HepG2 (cell line): ENCODE data around the gene CA10.

Experiments used
- ASH2L ChIP-seq: fragments of 300-600, 200-600 bp; sonication (generic); IDR thresholded peaks from 2 replicates; pipeline ENCODE4 v1.7.0; 2017; ENCODE audit warnings: low read depth, mild to moderate bottlenecking, moderate library complexity, mixed read lengths, low read length; ENCODE audit not compliant: insufficient read length
- HMG20A ChIP-seq: IDR thresholded peaks from 2 replicates; pipeline ENCODE4 v1.6.1; 2016; ENCODE audit warnings: borderline replicate concordance
- HNRNPL ChIP-seq: fragments of 200-400 bp; formaldehyde crosslinking; IDR thresholded peaks from 2 replicates; pipeline ENCODE4 v1.6.1; 2017; ENCODE audit warnings: mild to moderate bottlenecking, low read depth, low read length
- KAT7 ChIP-seq: IDR thresholded peaks from 2 replicates; pipeline ENCODE4 v1.6.1; 2018; ENCODE audit warnings: borderline replicate concordance, missing compliant biosample characterization
- NR1H2 ChIP-seq: sonication (generic); formaldehyde crosslinking; IDR thresholded peaks from 2 replicates; pipeline ENCODE4 v1.8.1; 2022; ENCODE audit warnings: low read depth, missing genetic modification reagents, borderline replicate concordance
- SP4 ChIP-seq: sonication (generic); formaldehyde crosslinking; IDR thresholded peaks from 2 replicates; pipeline ENCODE4 v1.8.1; 2023; ENCODE audit warnings: mild to moderate bottlenecking, missing genetic modification reagents
- TF ChIP-seq, protein P1 (sequence below): sonication (generic); formaldehyde crosslinking; IDR thresholded peaks from 2 replicates; pipeline ENCODE4 v1.5.0; 2020; ENCODE audit warnings: mild to moderate bottlenecking, missing genetic modification reagents, moderate library complexity
- TF ChIP-seq, protein P2 (sequence below): sonication (generic); formaldehyde crosslinking; IDR thresholded peaks from 2 replicates; pipeline ENCODE4 v1.4.0; 2020; ENCODE audit warnings: missing genetic modification reagents

DNA sequence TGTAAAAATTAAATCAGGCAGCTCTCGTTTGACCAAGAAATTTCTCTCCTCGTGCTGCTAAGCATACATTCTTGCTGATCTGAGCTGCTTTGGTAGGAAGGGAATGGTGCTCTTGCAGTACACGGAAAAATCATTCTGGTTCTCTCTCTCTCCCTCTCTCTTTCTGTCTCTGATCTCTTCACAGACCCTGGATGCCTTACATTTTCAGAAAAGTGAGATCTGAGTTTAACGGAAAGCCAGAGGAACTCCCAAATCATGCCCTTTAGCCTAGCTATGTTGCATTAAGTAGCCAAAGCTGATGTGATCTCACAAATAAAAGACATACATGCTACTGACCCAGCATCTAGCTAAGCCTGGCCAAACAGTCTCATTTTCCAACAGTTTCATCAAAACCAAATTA lies 4.0 kb downstream of the CA10 start:
- TF ChIP-seq HMG20A (CRISPR knock-in tag) (no peak), ASH2L (no peak), HNRNPL (no peak), KAT7 (CRISPR knock-in tag) (no peak), SP4 (no peak), NR1H2 (CRISPR knock-in tag) (no peak)
- TF ChIP-seq, protein P1, sequence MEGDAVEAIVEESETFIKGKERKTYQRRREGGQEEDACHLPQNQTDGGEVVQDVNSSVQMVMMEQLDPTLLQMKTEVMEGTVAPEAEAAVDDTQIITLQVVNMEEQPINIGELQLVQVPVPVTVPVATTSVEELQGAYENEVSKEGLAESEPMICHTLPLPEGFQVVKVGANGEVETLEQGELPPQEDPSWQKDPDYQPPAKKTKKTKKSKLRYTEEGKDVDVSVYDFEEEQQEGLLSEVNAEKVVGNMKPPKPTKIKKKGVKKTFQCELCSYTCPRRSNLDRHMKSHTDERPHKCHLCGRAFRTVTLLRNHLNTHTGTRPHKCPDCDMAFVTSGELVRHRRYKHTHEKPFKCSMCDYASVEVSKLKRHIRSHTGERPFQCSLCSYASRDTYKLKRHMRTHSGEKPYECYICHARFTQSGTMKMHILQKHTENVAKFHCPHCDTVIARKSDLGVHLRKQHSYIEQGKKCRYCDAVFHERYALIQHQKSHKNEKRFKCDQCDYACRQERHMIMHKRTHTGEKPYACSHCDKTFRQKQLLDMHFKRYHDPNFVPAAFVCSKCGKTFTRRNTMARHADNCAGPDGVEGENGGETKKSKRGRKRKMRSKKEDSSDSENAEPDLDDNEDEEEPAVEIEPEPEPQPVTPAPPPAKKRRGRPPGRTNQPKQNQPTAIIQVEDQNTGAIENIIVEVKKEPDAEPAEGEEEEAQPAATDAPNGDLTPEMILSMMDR (CRISPR knock-in tag), result no peak
- TF ChIP-seq, protein P2, sequence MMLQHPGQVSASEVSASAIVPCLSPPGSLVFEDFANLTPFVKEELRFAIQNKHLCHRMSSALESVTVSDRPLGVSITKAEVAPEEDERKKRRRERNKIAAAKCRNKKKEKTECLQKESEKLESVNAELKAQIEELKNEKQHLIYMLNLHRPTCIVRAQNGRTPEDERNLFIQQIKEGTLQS, result no peak
